HCT116 (cell line): ENCODE results near the gene SLC35G6. TPM values are rescaled to one million over a fixed set of nuclear protein-coding genes. Genes with fewer than 3 reads are reported as not detected.

Experiments
- ATAC-seq: fragments of 200-7000 bp; cut with Tn5 transposase; 2 replicates; pipeline ENCODE4 v1.9.1; 2020; ENCODE audit warnings: mild to moderate bottlenecking, moderate library complexity
- BruUV-seq: library from RNA; stranded (reverse); fragments of 400-500 nt; replicated peaks from 2 replicates; lab custom pipeline; 2021; lab: Mats Ljungman, UMichigan
- CTCF ChIA-PET: fragments of 300-600 bp; sonication (Branson Sonifier 250); formaldehyde crosslinking; loops from one replicate; lab custom pipeline; 2021; ENCODE audit warnings: antibody characterized with exemption; lab: Charles Lee
- POLR2A ChIA-PET: fragments of 300-600, 350-600 bp; sonication (Branson Sonifier 250); formaldehyde crosslinking; loops from one replicate; lab custom pipeline; 2021; ENCODE audit warnings: antibody characterized with exemption; lab: Charles Lee
- RAD21 ChIA-PET, 2 experiments: fragments of 300-600 bp; sonication (Branson Sonifier 250); formaldehyde crosslinking; loops; one replicate each; lab custom pipeline; 2023; ENCODE audit warnings: low total read pairs in 2 of 2; ENCODE audit not compliant: uncharacterized antibody in 2 of 2, unreplicated experiment in 2 of 2, low non-redundant PET in 1 of 2; lab: Charles Lee
- DNase-seq: peaks from one replicate; pipeline ENCODE4 v3.0.0-alpha.2; 2010; ENCODE audit warnings: low read depth, low spot score
- H2AFZ ChIP-seq: fragments of 200-600 bp; shearing (Covaris generic), sonication (generic); 2 replicates; pipeline ENCODE4 v1.6.1; 2017; ENCODE audit warnings: low read depth, mixed run types, mixed read lengths, antibody characterized with exemption, low read length; ENCODE audit not compliant: poor library complexity, severe bottlenecking
- H3K27ac ChIP-seq: 2 replicates; pipeline ENCODE4 v1.5.1; 2012; ENCODE audit warnings: low read depth, low read length
- H3K27me3 ChIP-seq: fragments of 200-600 bp; sonication (generic); 2 replicates; pipeline ENCODE4 v1.6.1; 2016; ENCODE audit warnings: mixed run types, low read length, mixed read lengths; ENCODE audit not compliant: insufficient read depth
- H3K36me3 ChIP-seq, 2 experiments: fragments of 200-500 bp in 1 of 2; fragments of 200-600 bp in 1 of 2; sonication (Bioruptor generic) in 1 of 2; sonication (generic) in 1 of 2; 2 replicates each; pipeline versions ENCODE4 v1.5.1 to v1.6.1; 2014 to 2016; ENCODE audit warnings: low read length in 2 of 2, inconsistent platforms in 1 of 2, mixed read lengths in 1 of 2, mixed run types in 1 of 2; ENCODE audit not compliant: insufficient read depth in 2 of 2, control insufficient read depth in 1 of 2
- H3K4me1 ChIP-seq, 2 experiments: fragments of 200-600 bp in 1 of 2; sonication (generic) in 1 of 2; 2 replicates each; pipeline versions ENCODE4 v1.5.1 to v1.6.1; 2012 to 2017; ENCODE audit warnings: low read length in 2 of 2, inconsistent platforms in 1 of 2, mild to moderate bottlenecking in 1 of 2, mixed read lengths in 1 of 2, mixed run types in 1 of 2, moderate library complexity in 1 of 2; ENCODE audit not compliant: insufficient read depth in 2 of 2, control insufficient read depth in 1 of 2
- H3K4me2 ChIP-seq: fragments of 200-600 bp; sonication (generic); 2 replicates; pipeline ENCODE4 v1.6.1; 2017; ENCODE audit warnings: mixed run types, low read length, mixed read lengths
- H3K4me3 ChIP-seq, 2 experiments: fragments of 200-600 bp in 1 of 2; sonication (generic) in 1 of 2; replicated peaks in 1 of 2; 2 replicates each; pipeline ENCODE4 v1.5.1; 2011 to 2016; ENCODE audit warnings: low read length in 2 of 2, control low read depth in 1 of 2, low read depth in 1 of 2, mild to moderate bottlenecking in 1 of 2, mixed read lengths in 1 of 2, mixed run types in 1 of 2
- H3K79me2 ChIP-seq: fragments of 200-600 bp; sonication (generic); 2 replicates; pipeline ENCODE4 v1.6.1; 2017; ENCODE audit warnings: mild to moderate bottlenecking, mixed run types, low read length, moderate library complexity, mixed read lengths; ENCODE audit not compliant: insufficient read depth
- H3K9ac ChIP-seq: fragments of 200-600 bp; sonication (generic); 2 replicates; pipeline ENCODE4 v1.6.1; 2016; ENCODE audit warnings: low read length, mixed read lengths
- H3K9me2 ChIP-seq: fragments of 200-600 bp; sonication (generic), shearing (Covaris generic); 2 replicates; pipeline ENCODE4 v1.6.1; 2017; ENCODE audit warnings: mixed run types, mild to moderate bottlenecking, moderate library complexity; ENCODE audit not compliant: insufficient read depth
- H3K9me3 ChIP-seq, 2 experiments: fragments of 200-500 bp in 1 of 2; fragments of 200-600 bp in 1 of 2; sonication (Bioruptor generic) in 1 of 2; sonication (generic) in 1 of 2; 2 replicates each; pipeline ENCODE4 v1.6.1; 2014 to 2017; ENCODE audit warnings: low read length in 2 of 2, mixed read lengths in 2 of 2, inconsistent platforms in 1 of 2, low read depth in 1 of 2, mild to moderate bottlenecking in 1 of 2, mixed run types in 1 of 2, moderate library complexity in 1 of 2; ENCODE audit not compliant: control insufficient read depth in 1 of 2, insufficient read depth in 1 of 2
- H4K20me1 ChIP-seq: fragments of 200-600 bp; sonication (generic), shearing (Covaris generic); 2 replicates; pipeline ENCODE4 v1.6.1; 2017; ENCODE audit warnings: mixed run types, mild to moderate bottlenecking, moderate library complexity; ENCODE audit not compliant: insufficient read depth
- ATF3 ChIP-seq: IDR thresholded peaks from 2 replicates; pipeline ENCODE4 v1.6.1; 2012
- CBX3 ChIP-seq: IDR thresholded peaks from 2 replicates; pipeline ENCODE4 v1.6.1; 2012; ENCODE audit warnings: low read depth
- CTCF ChIP-seq, 3 experiments: fragments of 200-600 bp in 1 of 3; sonication (generic) in 1 of 3; IDR thresholded peaks in 2 of 3; conservative IDR thresholded peaks in 1 of 3; 2 replicates each; pipeline ENCODE4 v1.5.1; 2012 to 2017; ENCODE audit warnings: low read depth in 2 of 3, low read length in 2 of 3, antibody characterized with exemption in 1 of 3, borderline replicate concordance in 1 of 3, control low read depth in 1 of 3, mild to moderate bottlenecking in 1 of 3, mixed read lengths in 1 of 3, mixed run types in 1 of 3, moderate library complexity in 1 of 3; ENCODE audit not compliant: insufficient read depth in 1 of 3
- ELF1 ChIP-seq: IDR thresholded peaks from 2 replicates; pipeline ENCODE4 v1.6.1; 2012; ENCODE audit warnings: low read depth, borderline replicate concordance
- EZH2 ChIP-seq: fragments of 200-600 bp; sonication (generic); IDR thresholded peaks from 2 replicates; pipeline ENCODE4 v1.6.1; 2017; ENCODE audit warnings: antibody characterized with exemption, mixed run types
- EZH2phosphoT487 ChIP-seq: fragments of 200-600 bp; IDR thresholded peaks from 2 replicates; pipeline ENCODE4 v1.6.1; 2018; ENCODE audit warnings: antibody characterized with exemption, borderline replicate concordance
- FOSL1 ChIP-seq: IDR thresholded peaks from 2 replicates; pipeline ENCODE4 v1.6.1; 2012; ENCODE audit warnings: low read depth
- JUND ChIP-seq: IDR thresholded peaks from 2 replicates; pipeline ENCODE4 v1.6.1; 2012
- MAX ChIP-seq: IDR thresholded peaks from 2 replicates; pipeline ENCODE4 v1.6.1; 2012
- POLR2A ChIP-seq: IDR thresholded peaks from 2 replicates; pipeline ENCODE4 v1.7.0; 2011; ENCODE audit warnings: borderline replicate concordance; ENCODE audit not compliant: insufficient read depth, insufficient read length; ENCODE audit errors: extremely low read depth
- POLR2AphosphoS5 ChIP-seq: IDR thresholded peaks from 2 replicates; pipeline ENCODE4 v1.6.1; 2011; ENCODE audit warnings: mild to moderate bottlenecking, low read depth, low read length, moderate library complexity
- RAD21 ChIP-seq: IDR thresholded peaks from 2 replicates; pipeline ENCODE4 v1.6.1; 2012; ENCODE audit warnings: low read depth, mild to moderate bottlenecking
- REST ChIP-seq: IDR thresholded peaks from 2 replicates; pipeline ENCODE4 v1.6.1; 2012; ENCODE audit warnings: low read depth
- SP1 ChIP-seq: IDR thresholded peaks from 2 replicates; pipeline ENCODE4 v1.6.1; 2012; ENCODE audit warnings: low read depth
- SRF ChIP-seq: IDR thresholded peaks from 2 replicates; pipeline ENCODE4 v1.6.1; 2012; ENCODE audit warnings: low read depth
- YY1 ChIP-seq: IDR thresholded peaks from 2 replicates; pipeline ENCODE4 v1.6.1; 2011; ENCODE audit warnings: low read length, low read depth, moderate library complexity, mild to moderate bottlenecking; ENCODE audit not compliant: insufficient replicate concordance; ENCODE audit errors: extremely low read depth
- ZBTB33 ChIP-seq: IDR thresholded peaks from 2 replicates; pipeline ENCODE4 v1.6.1; 2011; ENCODE audit warnings: mild to moderate bottlenecking, low read length, moderate library complexity; ENCODE audit not compliant: insufficient replicate concordance; ENCODE audit errors: extremely low read depth
- ZFX ChIP-seq: fragments of 450-650 bp; IDR thresholded peaks from 2 replicates; pipeline ENCODE4 v1.6.1; 2017
- ZNF274 ChIP-seq: fragments of 200-500 bp; sonication (Bioruptor generic); IDR thresholded peaks from 2 replicates; pipeline ENCODE4 v1.6.1; 2014; ENCODE audit warnings: mild to moderate bottlenecking, low read depth, low read length, inconsistent platforms
- intact Hi-C: fragments of 100-400 bp; cut with micrococcal nuclease; formaldehyde crosslinking; loops from 2 replicates; pipeline ENCODE4 v1.10.0; 2022
- total RNA-seq: library from RNA; stranded (reverse); gene quantifications from one replicate; pipeline ENCODE4 v1.2.1, GENCODE V29; 2021; ENCODE audit not compliant: unreplicated experiment

The SLC35G6 gene
- total RNA-seq, 1 experiment from 2014 or later = not detected

GRCh38 chr17:7515911-7516610 lies 34.8 kb downstream of the SLC35G6 start:
- ChIA-PET RAD21 (no interaction called here), POLR2A (no interaction called here), CTCF (interaction anchor here (1.3 to 3.9 kb wide), 3 partner anchors 26 to 160 kb away, joined by 3 to 37 read pairs (median 8); partner anchors contain the start of gene SENP3)
- TF ChIP-seq SP1 (no peak), SRF (no peak), ZNF274 (no peak), ZBTB33 (no peak), RAD21 (no peak), JUND (no peak), EZH2phosphoT487 (no peak), CTCF (IDR thresholded peaks at IDR 0.05 in 2 of 3, conservative IDR thresholded peaks at IDR 0.05 in 1 of 3; ENCODE audit: borderline replicate concordance in 1 of 3, insufficient read depth in 1 of 3, low read depth in 2 of 3, low read length in 2 of 3) (no peak), CBX3 (no peak), ZFX (no peak), FOSL1 (no peak), ATF3 (no peak), EZH2 (no peak), ELF1 (no peak), REST (no peak), YY1 (no peak), MAX (no peak), POLR2A (no peak), POLR2AphosphoS5 (no peak; the same call in 1 of the 2 replicates)
- Histone ChIP-seq H3K36me3 (peaks cover 16 to 36% of the 10 kb centered on the region in 2 experiments), H3K9me3 (no peaks in the 10 kb centered on the region), H4K20me1 (no peaks in the 10 kb centered on the region), H3K27me3 (no peaks in the 10 kb centered on the region), H3K9ac (no peak overlapping the region), H2AFZ (no peak overlapping the region), H3K9me2 (no peaks in the 10 kb centered on the region), H3K4me1 (no peaks in the 10 kb centered on the region), H3K4me3 (no peak overlapping the region), H3K27ac (no peak overlapping the region), H3K4me2 (no peak overlapping the region), H3K79me2 (no peaks in the 10 kb centered on the region)
- no peak for ATAC-seq
- intact Hi-C loops = no loop called here
- no TSS peak for BruUV-seq
- no peak for DNase-seq
